ENCODE data around the gene ANKS3.
"Not testable (repeated sequence)": the region's sequence is repeated elsewhere in the genome, so short reads cannot be mapped to it uniquely, and the experiment has no call there.

Gene ANKS3

DNA sequence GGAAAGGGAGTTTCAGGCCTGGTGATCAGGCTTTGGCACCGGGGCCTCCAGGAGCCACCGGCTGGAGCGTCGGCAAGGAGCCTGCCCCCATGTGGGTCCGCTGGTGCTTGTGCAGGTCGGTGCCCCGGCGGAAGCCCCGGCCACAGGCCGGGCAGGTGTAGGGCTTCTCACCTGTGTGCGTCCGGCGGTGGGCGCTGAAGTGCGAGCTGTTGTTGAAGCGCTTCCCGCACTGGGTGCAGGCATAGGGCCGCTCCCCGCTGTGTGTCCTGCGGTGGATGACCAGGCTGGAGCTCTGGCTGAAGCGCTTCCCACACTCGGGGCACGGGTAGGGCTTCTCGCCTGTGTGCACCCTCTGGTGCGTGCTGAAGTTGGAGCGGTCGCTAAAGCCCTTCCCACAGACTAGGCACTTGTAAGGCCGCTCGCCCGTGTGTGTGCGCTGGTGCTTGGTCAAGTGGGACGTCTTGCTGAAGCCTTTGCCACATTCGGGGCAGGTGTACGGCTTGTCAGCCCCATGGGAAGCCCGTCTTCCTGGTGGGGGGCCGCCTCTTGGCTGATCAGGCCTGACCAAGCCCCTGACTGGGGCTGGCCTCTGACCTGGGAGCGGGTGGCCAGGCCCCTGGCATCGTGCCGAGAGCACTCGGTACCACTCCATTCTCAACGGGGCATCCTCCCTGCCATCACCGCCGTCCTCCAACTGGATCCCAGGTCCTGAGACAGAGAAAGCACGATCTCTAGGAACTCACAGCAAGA is 18.5 kb upstream of the ANKS3 start:
- DNase-seq: no peak

DNA sequence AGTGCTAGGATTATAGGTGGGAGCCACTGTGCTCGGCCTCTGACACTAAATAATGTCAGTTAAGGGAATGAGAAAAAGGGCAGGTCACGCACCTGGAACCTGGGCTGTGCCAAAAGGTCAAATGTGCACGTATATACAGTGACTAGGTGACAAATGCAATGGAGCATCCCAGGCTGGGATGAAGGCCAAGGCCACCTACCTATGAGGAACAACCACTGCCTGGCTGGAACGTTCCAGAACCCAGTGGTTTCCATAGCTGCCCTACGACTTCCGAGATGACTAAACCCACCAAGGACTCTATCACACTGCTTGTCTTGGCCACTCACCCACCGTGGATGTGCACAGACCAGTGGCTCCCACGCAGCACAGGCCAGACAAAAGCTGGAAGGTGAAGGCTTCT is 16.8 kb upstream of the ANKS3 start:
- no peak for DNase-seq

DNA sequence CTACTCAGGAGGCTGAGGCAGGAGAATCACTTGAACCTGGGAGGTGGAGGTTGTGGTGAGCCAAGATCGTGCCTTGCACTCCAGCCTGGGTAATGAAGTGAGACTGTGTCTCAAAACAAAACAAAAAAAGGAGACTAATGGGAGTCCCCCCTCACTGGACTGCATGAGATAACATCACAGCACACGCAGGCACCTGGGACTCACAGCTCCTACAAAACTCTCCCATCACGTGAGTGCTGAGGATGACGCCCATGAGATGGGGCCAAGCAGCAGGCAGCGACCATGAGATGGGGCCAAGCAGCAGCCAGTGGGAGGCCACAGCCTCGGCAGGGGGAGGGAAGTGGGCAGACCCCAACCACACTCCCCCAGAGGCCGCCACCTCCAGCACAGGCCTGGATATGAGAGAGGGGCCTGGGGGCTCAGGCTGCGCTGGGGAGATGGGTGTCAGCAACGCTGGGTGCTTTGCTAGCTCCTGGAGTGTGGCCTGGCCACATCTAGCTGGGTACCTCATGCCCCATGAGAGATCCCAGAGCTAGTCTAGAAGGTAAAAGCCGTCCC is 15.7 kb upstream of the ANKS3 start:
- DNase-seq: no peak

DNA sequence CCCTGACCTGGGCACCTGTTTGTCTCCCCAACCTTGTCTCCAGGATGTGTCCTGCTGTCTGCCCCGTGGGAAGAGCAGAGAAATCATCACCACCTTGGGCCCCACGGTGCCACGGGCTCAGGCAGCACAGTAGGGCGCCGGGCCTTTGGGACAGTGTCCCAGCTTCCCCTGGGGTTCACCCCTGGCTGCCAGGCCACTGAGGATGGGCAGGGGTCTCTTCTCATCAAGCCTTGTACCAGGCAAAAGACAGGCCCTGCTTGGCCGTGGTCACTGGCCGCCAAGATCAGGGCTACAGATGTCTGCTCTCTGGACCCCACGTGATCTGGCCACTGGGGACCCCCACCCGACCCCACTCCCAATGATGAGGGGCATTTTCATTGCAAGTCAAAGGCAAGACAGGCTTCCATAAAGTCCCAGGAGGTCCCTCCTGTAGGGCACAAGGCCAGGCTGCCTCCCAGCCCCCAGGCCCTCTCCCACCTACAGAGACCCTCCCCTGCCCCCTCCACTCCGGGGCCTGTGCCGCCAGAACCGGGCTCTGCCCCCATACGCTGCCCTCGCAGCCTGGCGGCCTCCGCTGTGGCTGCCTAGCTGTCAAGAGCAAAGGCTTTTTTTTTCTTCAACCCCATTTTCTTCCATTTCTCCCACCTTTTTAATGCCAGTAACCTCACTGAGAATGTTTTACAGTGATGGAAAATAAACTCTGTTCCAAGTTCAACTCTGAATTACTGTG is 14.8 kb upstream of the ANKS3 start:
- no peak for DNase-seq

DNA sequence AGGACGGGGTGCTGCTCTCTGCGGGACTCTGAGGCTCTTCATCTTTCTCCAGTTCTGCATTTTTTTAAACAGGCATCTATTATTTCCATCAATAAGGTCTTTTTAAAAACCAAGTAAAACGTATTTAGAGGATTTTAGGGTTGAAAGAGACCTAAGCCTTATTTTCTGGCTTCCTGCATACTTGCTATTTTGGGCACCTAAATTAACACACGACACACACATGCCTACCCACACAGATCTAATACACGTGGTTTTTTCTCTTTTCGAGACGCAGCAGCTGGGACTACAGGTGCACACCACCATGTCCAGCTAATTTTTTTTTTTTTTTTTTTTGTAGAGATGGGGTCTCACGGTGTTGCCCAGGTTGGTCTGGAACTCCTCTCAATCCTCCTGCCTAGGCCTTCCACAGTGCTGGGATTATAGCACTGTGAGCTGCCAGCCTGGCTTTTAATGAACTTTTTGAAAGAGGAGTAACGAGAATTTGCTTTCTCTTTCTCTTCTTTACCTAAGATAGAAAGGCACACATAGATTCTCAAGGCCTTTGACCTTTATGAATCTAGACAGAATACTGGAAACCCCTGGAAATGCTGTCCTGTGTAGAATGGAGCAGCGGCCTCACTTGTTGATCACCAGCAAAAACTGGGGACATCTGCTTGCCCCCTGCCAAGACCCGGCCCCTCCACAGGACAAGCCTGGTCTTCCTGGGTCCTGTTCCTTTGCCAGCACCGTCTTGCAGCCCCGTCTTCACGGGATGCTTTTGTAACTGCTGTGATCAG is 14.0 kb upstream of the ANKS3 start:
- no peak for DNase-seq

DNA sequence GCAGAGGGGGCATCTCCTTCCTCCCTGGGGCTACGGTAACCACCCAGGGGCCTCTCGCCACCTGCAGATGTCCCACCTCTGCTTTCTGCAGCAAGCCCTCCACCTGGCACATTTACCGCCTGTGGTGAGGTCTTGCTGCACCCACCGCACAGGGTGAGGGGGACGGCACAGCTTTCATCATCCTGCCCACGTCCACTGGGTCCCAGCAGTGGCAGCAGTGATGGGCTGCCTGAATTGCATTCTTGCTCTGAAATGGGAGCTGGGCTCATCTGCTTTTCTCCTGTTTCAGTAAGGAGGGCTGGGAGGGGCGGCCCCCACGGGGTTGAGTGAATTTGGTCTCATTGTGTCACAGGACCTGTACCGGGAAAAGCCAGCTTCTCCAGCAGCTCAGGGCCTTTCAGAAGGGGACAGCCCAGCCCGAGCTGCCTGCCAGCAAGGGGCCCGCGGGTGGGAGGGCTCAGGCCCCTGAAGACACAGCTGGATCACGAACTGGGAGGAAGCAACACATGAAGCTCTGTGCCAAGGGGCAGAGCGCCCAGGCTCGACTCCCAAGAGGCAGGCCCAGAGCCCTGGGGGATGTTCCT is 13.0 kb upstream of the ANKS3 start:
- no peak for DNase-seq

DNA sequence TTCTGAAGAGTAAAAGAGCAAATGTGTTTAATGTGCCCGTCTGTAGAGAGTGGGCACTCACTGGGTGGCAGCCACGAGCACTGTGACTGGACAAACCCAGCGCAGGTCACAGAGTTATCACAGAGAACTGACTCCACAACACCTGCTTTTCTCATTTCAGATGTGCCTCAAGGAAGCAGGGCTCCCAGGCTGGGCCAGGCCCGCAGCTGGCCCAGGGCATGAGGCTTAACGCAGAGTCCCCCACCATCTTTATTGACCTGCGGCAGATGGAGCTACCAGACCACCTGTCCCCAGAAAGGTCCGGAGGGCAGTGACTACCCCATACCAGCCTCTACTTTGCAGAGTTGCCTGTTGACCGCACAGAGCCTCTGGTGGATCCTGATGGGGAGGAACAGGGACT is 12.1 kb upstream of the ANKS3 start:
- no peak for DNase-seq

DNA sequence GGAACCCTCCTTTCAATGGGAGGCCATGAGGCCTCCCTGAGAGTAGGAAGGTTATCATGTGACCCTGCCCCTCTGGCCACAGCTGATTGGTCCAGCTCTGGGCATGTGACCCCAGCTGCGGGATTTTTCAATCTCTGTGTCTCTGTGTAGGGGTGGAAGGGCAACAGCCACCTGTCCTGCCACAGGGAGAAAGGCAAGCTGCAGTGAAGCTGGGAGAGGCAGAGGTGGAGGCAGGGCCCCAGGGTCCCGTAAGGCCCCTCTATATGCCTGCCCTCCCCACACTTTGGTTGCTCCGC is 11.2 kb upstream of the ANKS3 start:
- DNase-seq: no peak

DNA sequence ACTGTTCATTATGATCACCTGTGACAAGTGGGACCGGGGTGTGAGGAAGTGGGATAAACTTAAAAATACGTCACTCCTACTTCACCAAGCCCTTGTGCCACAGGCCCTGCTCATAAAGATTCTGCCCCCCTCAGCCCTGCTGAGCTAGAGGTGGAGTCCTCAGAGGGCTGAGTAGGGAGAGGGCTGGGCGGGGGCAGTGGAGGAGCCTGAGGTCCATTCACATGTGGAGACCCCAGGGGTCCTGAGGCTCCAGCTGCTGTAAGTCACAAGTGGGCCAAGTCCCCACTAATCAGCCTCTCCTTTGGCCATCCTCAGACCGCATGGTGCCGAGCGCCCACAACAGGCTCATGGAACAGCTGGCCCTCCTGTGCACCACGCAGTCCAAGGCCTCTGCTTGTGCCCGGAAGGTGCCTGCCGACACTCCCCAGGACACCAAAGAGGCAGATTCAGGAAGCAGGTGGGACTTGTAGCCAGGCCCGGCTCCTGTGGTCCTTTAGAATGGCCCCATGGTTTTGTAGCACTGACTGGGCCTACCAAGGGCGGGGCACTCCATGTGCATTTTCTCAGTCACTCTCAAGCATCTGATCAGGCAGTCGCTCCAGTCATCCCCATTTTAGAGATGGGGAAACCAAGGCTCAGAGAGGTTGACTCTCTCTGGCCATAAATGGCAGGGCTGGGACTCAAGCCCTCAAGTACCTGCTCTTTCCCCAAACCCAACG is 10.6 kb upstream of the ANKS3 start:
- no peak for DNase-seq

DNA sequence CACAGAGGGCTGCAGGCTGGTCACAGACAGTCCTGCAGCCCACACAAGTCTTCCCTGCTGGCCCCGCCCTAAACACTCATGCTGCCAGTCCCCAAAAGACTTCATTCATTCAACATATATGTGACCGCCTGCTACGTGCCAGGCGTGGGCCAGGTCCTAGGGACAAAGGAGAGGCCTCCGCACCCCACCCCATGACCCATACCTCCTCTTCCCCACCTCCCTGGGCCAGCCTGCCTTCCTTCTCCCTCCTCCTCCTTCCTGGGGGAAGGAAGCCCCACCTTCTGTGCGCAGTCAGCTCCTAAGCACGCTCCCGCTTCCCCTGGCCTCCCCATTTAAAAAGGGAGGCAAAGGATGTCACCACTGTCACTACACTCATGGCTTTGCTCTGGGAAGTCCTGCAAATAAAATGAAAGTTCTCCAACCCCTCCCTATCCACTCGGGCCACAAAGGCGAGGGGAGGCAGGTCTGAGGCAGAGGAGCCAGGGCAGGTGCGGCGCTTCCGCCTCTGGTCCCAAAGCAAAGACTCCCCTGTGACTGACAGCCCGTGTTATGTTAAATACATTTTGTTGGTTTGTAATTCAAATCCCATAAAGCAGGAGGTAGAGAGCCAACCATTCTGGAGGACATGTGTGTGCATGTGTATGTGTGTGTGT is 9.3 kb upstream of the ANKS3 start:
- DNase-seq: no peak

DNA sequence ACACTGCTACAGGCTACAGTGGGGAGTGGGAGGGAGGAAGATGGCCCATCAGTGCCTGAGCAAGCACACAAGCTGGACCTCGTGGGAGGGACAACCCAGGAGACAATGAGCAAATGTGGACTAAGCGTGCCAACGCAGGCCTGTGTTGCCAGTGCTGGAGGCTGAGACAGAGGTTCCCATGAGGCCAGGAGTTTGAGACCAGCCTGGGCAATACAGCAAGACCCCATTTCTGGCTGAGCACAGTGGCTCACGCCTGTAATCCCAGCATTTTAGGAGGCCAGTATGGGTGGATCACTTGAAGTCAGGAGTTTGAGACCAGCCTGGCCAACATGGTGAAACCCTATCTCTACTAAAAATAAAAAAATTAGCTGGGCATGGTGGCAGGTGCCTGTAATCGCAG is 4.3 kb upstream of the ANKS3 start:
- not testable (repeated sequence) for DNase-seq

DNA sequence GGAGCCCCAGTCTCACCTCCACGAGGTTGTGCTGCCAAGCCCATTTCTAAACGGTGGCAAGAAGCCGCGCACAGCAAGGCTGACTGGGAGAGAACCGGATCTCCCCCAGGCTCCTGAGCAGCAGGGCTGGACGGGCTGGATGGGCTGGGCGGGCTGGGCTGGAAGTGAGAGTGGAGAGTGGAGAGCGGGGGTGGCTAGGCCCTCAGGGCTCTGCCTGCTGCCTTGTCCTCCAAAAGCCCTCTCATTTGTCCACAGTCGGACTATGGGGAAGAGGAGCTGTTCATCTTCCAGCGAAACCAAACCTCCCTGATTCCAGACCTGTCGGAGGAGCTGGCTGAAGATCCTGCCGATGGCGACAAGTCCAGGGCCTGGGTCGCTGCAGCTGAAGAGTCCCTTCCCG is 3.5 kb upstream of the ANKS3 start:
- DNase-seq: no peak

DNA sequence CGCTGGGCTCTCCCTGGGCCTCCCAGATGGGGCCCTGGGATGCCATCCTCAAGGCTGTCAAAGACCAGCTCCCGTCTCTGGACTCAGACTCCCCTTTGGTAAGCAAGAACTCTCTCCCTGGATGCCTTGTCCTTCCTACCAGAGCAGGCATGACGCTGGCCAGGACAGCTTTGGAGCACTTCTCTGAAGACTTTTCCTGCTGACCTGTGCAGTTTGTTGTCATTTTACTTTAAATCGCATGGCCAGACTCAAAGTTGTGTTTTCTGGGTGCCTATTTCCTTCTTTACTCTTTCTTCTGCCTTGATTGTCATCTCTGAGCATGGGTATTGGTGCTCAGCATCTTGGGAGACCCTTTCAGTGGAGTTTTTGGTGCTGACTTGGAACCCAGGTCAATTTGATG is 2.5 kb upstream of the ANKS3 start:
- DNase-seq: no peak

DNA sequence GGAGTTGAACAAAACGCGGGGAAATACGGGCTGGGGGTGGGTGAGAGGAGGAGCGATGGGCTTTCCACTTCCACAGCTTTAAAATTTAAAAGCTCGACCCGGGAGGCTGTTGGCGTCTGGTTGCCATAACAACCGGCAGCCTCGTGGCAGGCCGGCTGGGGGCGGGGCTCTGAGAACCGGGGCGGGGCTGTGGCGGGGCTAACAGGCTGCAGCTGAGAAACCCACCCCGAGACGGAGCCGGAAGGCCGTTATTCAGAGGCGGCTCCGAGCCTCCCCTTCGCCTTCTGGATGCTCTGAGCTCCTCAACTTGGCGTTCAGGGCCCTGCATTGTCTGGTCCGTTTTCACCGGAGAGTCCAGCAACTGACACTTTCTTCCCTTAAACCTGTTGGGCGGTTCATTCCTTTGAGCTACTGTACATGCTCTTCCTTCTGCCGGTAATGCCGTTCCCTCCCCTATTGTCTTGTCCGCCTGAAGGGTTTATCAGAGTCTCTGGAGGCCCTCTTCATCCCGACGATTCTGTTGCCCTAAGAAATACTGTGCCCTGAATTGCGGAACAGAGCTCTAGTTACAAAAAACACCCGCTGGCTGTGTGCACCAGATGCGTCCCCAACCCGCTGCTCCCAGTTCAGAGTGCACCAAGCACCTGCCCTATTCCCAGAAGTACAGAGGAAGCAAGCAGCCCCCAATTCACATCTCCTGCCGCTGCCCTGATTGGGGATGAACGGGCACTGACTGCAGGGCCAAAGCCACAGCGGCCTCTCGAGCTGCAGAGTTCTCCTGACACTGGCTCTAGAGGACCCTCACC is 862 bp upstream of the ANKS3 start:
- peak; percentile 96 for DNase-seq

DNA sequence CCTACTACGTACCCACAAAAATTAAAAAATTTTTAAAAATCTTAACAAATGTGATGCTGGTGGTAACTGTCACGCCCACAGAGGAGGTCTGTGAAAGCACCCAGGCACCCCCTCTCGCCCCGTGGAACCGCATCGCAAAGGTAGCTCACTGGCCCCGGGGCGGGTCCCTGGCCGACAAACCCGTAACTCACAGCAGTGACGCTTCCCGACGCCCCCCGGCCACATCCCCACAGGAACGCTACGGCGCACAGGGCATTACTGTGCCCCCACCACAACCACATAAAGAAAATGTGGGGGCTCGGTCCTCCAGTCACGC is 366 bp downstream of the ANKS3 start:
- DNase-seq: no peak

DNA sequence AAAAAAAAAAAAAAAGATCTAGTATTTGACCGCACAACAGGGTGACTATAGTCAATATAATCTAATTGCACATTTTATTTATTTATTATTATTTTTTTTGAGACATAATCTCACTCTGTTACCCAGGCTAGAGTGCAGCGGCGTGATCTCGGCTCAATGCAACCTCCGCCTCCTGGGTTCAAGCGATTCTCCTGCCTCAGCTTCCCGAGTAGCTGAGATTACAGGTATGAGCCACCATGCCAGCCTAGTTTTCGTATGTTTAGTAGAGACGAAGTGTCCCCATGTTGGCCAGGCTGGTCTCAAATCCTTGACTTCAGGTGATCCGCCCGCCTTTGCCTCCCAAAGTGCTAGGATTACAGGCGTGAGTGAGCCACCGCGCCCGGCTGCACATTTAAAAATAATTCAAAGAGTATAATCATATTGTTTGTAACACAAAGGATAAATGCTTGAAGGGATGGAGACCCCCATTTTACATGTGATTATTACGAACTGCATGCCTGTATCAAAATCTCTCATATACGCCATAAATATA is 794 bp downstream of the ANKS3 start:
- no peak for DNase-seq

DNA sequence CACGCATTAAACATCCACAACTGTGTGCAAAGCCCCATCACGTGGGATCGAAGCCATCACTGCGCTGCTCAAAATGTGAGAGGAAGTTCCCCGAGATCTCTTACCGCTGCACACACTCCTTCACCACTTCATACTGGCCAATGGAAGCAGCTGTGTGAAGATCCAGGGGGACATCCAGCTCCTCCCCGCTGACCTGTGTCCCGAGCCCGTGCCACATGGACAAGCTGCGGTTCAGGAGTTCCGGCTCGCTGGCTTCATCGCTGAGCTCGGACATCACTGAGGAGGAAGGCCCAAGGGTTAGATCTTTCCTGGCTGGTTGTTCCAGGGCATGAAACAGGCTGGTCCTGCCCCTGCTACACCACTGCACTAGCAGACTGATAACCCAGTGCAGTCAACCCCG is 4.2 kb downstream of the ANKS3 start:
- no peak for DNase-seq

DNA sequence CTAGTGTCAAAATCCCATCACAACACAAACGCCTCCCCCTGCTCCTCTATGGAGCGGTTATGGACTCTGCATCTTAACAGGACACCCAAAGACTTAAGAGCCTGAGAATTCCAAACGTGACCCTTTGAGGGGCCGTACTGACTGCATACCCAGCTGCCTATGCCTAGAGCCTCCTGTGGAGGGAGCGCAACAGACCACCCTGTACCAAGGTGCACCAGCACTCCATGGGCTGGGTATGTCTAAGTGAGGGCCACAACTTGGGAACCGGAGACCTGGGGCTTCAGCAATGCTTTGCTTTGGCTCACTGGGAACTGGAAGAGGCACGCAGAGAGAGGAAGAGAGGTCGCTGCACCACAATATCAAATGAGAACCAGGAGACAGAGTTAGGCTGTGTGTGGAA is 5.4 kb downstream of the ANKS3 start:
- DNase-seq: no peak

DNA sequence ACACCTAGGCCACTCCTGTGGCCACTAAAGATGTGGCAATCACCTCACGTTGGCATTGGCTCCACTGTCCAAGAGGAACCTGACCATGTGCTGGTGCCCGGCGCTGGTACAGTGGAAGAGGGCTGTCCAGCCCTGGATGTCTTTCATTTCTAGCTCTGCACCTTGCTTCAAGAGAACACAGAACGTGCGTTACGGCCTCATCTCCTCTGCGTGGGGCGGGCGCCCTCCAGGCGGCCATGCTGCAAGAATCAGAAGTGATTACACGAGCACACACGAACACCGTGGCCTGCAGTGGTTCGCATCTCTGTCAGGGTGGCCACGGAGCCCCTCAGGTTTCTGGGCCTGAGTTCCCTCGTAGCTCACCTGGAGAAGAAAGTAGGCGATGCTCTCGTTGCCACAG is 7.5 kb downstream of the ANKS3 start:
- no peak for DNase-seq

DNA sequence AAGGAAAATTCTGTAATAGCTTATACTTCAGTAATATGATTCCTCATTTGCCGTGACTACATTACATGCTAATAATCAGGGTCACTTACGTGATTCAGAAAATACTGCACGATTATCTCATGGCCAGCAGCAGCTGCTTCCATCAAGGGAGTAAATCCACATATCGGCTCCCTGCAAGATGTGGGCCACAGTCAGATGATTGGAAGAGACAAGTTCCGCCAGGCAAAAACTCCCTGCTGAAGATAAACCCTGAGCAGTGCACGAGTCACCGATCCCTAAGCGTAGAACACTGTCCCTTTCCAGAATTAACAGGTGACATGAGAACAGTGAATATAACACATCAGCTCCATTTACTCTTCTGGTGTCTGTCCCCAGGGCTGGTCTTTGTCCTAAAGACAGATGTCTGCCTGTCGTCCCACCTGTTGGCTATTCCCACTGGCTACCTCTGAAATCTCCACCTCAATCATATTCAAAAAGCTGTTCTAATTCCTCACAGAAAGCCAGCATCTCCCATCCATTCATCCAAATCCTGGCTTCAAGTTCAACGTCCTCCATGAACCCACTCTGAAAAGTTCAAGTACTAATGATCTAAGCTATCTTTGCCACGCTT is 9.3 kb downstream of the ANKS3 start:
- DNase-seq: no peak

All from activated gamma-delta T cell treated with Interleukin-2 at 50 U/mL for 16 hours (primary cell).